Retinal pigment epithelial cell (primary cell): ENCODE measurements around the gene SLC12A4.

Experiments used
- DNase-seq: peaks from one replicate; pipeline ENCODE4 v3.0.0-alpha.2; 2010; ENCODE audit warnings: low read depth
- H3K4me3 ChIP-seq: 2 replicates; pipeline ENCODE4 v1.5.1; 2011; ENCODE audit warnings: mild to moderate bottlenecking, low read length, control low read depth, moderate library complexity
- TF ChIP-seq, protein P1 (sequence below): conservative IDR thresholded peaks from 2 replicates; pipeline ENCODE4 v1.5.1; 2011; ENCODE audit warnings: low read depth, low read length, control low read depth, inconsistent platforms

Gene SLC12A4

GRCh38 chr16:67928561-67929364 is 39.7 kb downstream of the SLC12A4 start:
- no peak for DNase-seq
- H3K4me3 ChIP-seq: no peak overlapping the region
- TF ChIP-seq, protein P1, sequence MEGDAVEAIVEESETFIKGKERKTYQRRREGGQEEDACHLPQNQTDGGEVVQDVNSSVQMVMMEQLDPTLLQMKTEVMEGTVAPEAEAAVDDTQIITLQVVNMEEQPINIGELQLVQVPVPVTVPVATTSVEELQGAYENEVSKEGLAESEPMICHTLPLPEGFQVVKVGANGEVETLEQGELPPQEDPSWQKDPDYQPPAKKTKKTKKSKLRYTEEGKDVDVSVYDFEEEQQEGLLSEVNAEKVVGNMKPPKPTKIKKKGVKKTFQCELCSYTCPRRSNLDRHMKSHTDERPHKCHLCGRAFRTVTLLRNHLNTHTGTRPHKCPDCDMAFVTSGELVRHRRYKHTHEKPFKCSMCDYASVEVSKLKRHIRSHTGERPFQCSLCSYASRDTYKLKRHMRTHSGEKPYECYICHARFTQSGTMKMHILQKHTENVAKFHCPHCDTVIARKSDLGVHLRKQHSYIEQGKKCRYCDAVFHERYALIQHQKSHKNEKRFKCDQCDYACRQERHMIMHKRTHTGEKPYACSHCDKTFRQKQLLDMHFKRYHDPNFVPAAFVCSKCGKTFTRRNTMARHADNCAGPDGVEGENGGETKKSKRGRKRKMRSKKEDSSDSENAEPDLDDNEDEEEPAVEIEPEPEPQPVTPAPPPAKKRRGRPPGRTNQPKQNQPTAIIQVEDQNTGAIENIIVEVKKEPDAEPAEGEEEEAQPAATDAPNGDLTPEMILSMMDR: peak; percentile 95

- no peak overlapping the region for H3K4me3 ChIP-seq
Observed at GRCh38 chr16:67928147-67928546, 40.3 kb downstream of the SLC12A4 start.

GRCh38 chr16:67927131-67927941 is 41.1 kb downstream of the SLC12A4 start:
- TF ChIP-seq, protein P1: no peak
- no peak overlapping the region for H3K4me3 ChIP-seq
- DNase-seq: no peak

More at GRCh38 chr16:67928147-67928546, 40.3 kb downstream of the SLC12A4 start:
- no peak for DNase-seq
- TF ChIP-seq, protein P1: no peak

DNA sequence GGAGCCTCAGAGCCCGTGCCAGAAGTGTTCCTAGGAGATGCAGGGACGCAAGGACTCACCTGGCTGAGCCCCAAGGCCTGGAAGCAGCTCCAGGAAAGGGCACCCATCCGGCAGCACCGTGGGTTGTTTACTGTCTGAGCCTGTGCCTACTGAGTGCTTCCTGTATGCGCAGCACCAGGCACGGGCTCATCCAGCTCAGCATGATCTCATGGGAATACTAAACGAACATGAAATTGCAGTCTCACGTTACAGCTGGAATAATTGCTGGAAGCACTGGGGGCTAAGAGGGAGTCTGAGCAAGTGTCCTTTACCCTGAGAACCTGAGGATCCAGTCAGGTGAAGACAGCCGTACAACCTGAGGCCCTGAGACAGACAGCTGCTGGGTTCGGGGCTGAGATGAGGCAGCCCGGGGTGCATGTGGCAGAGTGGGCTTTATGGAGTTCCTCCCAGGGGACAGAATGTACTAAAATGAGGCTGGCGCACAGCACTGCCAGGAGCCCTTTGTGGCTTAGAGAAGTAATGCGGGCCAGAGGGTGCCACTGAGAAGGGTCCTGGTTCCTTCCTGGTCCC is 42.2 kb downstream of the SLC12A4 start:
- no peak for DNase-seq
- H3K4me3 ChIP-seq: no peak overlapping the region
- TF ChIP-seq, protein P1: peak; percentile 13

DNA sequence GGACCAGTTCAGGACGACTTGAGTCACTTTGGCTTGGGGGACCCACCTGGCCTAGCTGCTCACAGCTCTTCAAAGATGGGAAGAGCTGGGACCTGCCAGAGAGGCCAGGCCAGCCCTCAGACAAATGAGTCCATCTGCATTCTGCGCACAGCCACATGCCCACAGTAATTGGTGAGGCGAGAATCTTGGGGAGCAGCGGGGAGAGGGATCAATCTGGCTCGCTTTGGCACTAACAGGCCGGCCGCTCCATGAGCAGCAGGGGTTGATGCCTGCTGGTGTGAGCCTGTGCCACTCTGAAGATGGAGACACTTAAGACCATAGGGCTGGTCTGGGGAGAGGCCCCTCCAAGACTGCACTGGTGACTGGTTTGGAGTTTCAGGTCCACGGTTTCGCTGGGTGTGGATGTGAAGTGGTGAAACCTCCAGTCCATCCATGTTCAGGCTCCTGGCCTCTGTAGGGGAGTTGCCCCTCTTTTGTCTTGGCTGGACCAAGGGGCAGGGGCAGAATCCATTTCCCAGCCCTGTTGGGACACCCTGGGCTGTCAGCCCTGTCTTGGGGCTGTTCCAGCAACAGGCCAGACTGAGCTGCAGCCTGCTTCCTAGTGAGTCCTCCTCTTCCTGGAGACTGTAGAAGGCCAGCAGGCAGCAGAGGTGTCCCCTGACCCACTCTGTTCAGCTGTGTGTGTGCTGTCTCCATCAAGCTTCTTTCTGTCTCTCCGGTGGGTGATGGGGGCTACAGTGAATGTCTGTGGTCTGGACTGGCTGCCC is 44.1 kb downstream of the SLC12A4 start:
- TF ChIP-seq, protein P1: no peak
- DNase-seq: no peak

DNA sequence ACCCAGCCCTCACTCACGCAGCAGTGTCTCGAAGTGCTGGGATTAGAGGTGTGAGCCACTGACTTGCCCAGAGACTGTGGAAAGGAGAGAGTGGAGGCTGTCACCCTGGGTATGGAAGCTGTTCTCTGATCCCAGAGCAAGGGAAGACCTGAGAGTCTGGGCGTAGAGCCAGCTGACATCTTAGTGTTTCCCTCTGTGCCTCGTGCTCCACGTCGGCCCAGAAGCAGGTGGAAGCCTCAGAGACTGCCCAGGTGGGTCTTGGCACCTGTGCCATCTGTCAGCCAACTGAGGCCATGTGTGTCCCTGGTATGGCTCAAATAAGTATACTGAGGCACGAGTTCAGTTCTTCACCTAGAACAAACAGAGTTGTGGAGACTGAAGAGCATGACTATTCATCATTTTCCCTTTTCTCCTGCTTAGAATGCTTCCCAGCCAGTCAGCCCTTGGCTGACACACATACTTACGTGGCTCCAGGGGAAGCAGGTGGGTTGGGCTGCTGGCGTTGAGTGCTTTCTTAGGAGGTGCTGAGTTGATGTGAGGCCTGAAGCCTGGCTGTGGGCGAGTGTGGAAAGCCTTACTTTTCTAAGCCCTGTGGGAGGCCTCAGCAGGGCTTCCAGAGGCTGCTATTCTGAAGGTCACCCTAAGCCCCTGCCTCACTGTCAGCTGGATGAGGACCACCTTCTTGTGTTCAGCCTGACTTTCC is 44.9 kb downstream of the SLC12A4 start:
- no peak overlapping the region for H3K4me3 ChIP-seq
- no peak for DNase-seq
- TF ChIP-seq, protein P1: no peak

More for the DNA sequence above, 44.1 kb downstream of the SLC12A4 start:
- H3K4me3 ChIP-seq: no peak overlapping the region
